ENCODE measurements around the gene ORAI3. TPM values are rescaled to one million over a fixed set of nuclear protein-coding genes. Genes with fewer than 3 reads are reported as not detected.

The ORAI3 gene
- total RNA-seq, 4 donors from 2014 or later = 25.7 to 41.0 (median 32.7) TPM

- Histone ChIP-seq H3K27ac (no peak overlapping the region), H3K27me3 (no peaks in the 10 kb centered on the region), H3K4me3 (no peak overlapping the region), H3K9me3 (no peaks in the 10 kb centered on the region), H3K36me3 (peaks cover 100% of the 10 kb centered on the region), H3K4me1 (no peaks in the 10 kb centered on the region)
- TF ChIP-seq EP300 (IDR thresholded peaks at IDR 0.05) (no peak), POLR2A (IDR thresholded peaks at IDR 0.05) (no peak), CTCF (IDR thresholded peaks at IDR 0.05) (no peak), POLR2AphosphoS5 (IDR thresholded peaks at IDR 0.05) (no peak)
- 92% methylated on average over 19 of the region's 19 CpGs for WGBS
- no peak for DNase-seq (ENCODE audit: low spot score in 2 of 2)
Measured at GRCh38 chr16:30966033-30966619, 17.3 kb downstream of the ORAI3 start.

GRCh38 chr16:30967795-30968194 lies 18.9 kb downstream of the ORAI3 start:
- Histone ChIP-seq H3K36me3 (peaks cover 100% of the 10 kb centered on the region), H3K27me3 (no peaks in the 10 kb centered on the region), H3K4me1 (no peaks in the 10 kb centered on the region), H3K4me3 (no peak overlapping the region), H3K27ac (no peak overlapping the region), H3K9me3 (no peaks in the 10 kb centered on the region)
- no peak for DNase-seq (ENCODE audit: low spot score in 2 of 2)
- TF ChIP-seq CTCF (IDR thresholded peaks at IDR 0.05) (no peak), POLR2AphosphoS5 (IDR thresholded peaks at IDR 0.05) (no peak), POLR2A (IDR thresholded peaks at IDR 0.05) (no peak), EP300 (IDR thresholded peaks at IDR 0.05) (no peak)
- 85% methylated on average over 4 of the region's 4 CpGs for WGBS

- WGBS = 93% methylated on average over 19 of the region's 19 CpGs
- Histone ChIP-seq H3K36me3 (peaks cover 100% of the 10 kb centered on the region), H3K9me3 (no peaks in the 10 kb centered on the region), H3K4me1 (no peaks in the 10 kb centered on the region), H3K4me3 (no peak overlapping the region), H3K27ac (no peak overlapping the region), H3K27me3 (no peaks in the 10 kb centered on the region)
- no peak for DNase-seq (ENCODE audit: low spot score in 2 of 2)
- TF ChIP-seq POLR2AphosphoS5 (IDR thresholded peaks at IDR 0.05) = no peak
Measured at GRCh38 chr16:30969246-30969842, 20.5 kb downstream of the ORAI3 start.

GRCh38 chr16:30971298-30971697 lies 22.4 kb downstream of the ORAI3 start:
- Histone ChIP-seq H3K4me1 (no peaks in the 10 kb centered on the region), H3K27ac (no peak overlapping the region), H3K9me3 (no peaks in the 10 kb centered on the region), H3K27me3 (no peaks in the 10 kb centered on the region), H3K36me3 (peaks cover 100% of the 10 kb centered on the region), H3K4me3 (no peak overlapping the region)
- WGBS = 94% methylated on average over 14 of the region's 14 CpGs
- no peak for TF ChIP-seq POLR2AphosphoS5 (IDR thresholded peaks at IDR 0.05)
- TF ChIP-seq EP300 (IDR thresholded peaks at IDR 0.05) = no peak
- TF ChIP-seq POLR2A (IDR thresholded peaks at IDR 0.05) = no peak
- no peak for TF ChIP-seq CTCF (IDR thresholded peaks at IDR 0.05)
- DNase-seq (ENCODE audit: low spot score in 2 of 2) = no peak

GRCh38 chr16:30972872-30973271 lies 24.0 kb downstream of the ORAI3 start:
- H3K27me3 ChIP-seq = no peaks in the 10 kb centered on the region
- H3K9me3 ChIP-seq = no peaks in the 10 kb centered on the region
- WGBS = 82% methylated on average over 7 of the region's 7 CpGs
- TF ChIP-seq POLR2A (IDR thresholded peaks at IDR 0.05) (no peak), CTCF (IDR thresholded peaks at IDR 0.05) (no peak), EP300 (IDR thresholded peaks at IDR 0.05) (no peak), POLR2AphosphoS5 (IDR thresholded peaks at IDR 0.05) (no peak)
- no peaks in the 10 kb centered on the region for H3K4me1 ChIP-seq
- H3K4me3 ChIP-seq = no peak overlapping the region
- peaks cover 100% of the 10 kb centered on the region for H3K36me3 ChIP-seq
- no peak for DNase-seq (ENCODE audit: low spot score in 2 of 2)
- H3K27ac ChIP-seq = no peak overlapping the region
